Endothelial cell of umbilical vein (primary cell): ENCODE results near the gene DAB1.

Experiments
- CTCF ChIP-seq, 2 donors: IDR thresholded peaks; 1 replicate in 1 of 2; 2 replicates in 1 of 2; pipeline ENCODE4 v1.5.1; 2011; ENCODE audit warnings: low read length in 2 of 2, mild to moderate bottlenecking in 2 of 2, moderate library complexity in 2 of 2, control low read depth in 1 of 2, inconsistent platforms in 1 of 2, low read depth in 1 of 2; ENCODE audit not compliant: insufficient read depth in 1 of 2; ENCODE audit errors: extremely low read depth in 1 of 2
- EZH2 ChIP-seq: IDR thresholded peaks from 2 replicates; pipeline ENCODE4 v1.6.1; 2012; ENCODE audit warnings: borderline replicate concordance, low read depth, mild to moderate bottlenecking, moderate library complexity, low read length, inconsistent platforms; ENCODE audit not compliant: severe bottlenecking
- FOS ChIP-seq: IDR thresholded peaks from 2 replicates; pipeline ENCODE4 v1.6.1; 2011; ENCODE audit warnings: mild to moderate bottlenecking, low read length, moderate library complexity, borderline replicate concordance; ENCODE audit not compliant: insufficient read depth
- JUN ChIP-seq: IDR thresholded peaks from 2 replicates; pipeline ENCODE4 v1.6.1; 2011; ENCODE audit warnings: borderline replicate concordance, low read depth; ENCODE audit not compliant: insufficient read length, insufficient read depth
- MAX ChIP-seq: IDR thresholded peaks from 2 replicates; pipeline ENCODE4 v1.6.1; 2011; ENCODE audit not compliant: insufficient read depth, insufficient read length
- MYC ChIP-seq: IDR thresholded peaks from one replicate; pipeline ENCODE4 v1.6.1; 2011; ENCODE audit warnings: mild to moderate bottlenecking, low read depth, low read length
- POLR2A ChIP-seq: IDR thresholded peaks from 2 replicates; pipeline ENCODE4 v1.6.1; 2012; ENCODE audit warnings: low read depth, mild to moderate bottlenecking, control low read depth, low read length
- POLR2AphosphoS5 ChIP-seq: IDR thresholded peaks from 2 replicates; pipeline ENCODE4 v1.6.1; 2012; ENCODE audit warnings: low read depth, mild to moderate bottlenecking, control low read depth, low read length, moderate library complexity; ENCODE audit not compliant: insufficient read depth

GRCh38 chr1:57060451-57060850 is 363.4 kb downstream of the DAB1 start:
- no peak for TF ChIP-seq CTCF (IDR thresholded peaks at IDR 0.05; ENCODE audit: extremely low read depth in 1 of 2, insufficient read depth in 1 of 2, low read depth in 1 of 2, low read length in 2 of 2)
- no peak for TF ChIP-seq POLR2A
- no peak for TF ChIP-seq MAX
- no peak for TF ChIP-seq EZH2
- TF ChIP-seq POLR2AphosphoS5 = no peak
- no peak for TF ChIP-seq JUN
- no peak for TF ChIP-seq MYC
- no peak for TF ChIP-seq FOS
